Measurements from ENCODE around the gene MAD1L1. TPM values are rescaled to one million over a fixed set of nuclear protein-coding genes. Genes with fewer than 3 reads are reported as not detected.
"Not testable (repeated sequence)": the region's sequence is repeated elsewhere in the genome, so short reads cannot be mapped to it uniquely, and the experiment has no call there.

Gene MAD1L1
- total RNA-seq, 1 donor from 2014 or later = 32.7 TPM

DNA sequence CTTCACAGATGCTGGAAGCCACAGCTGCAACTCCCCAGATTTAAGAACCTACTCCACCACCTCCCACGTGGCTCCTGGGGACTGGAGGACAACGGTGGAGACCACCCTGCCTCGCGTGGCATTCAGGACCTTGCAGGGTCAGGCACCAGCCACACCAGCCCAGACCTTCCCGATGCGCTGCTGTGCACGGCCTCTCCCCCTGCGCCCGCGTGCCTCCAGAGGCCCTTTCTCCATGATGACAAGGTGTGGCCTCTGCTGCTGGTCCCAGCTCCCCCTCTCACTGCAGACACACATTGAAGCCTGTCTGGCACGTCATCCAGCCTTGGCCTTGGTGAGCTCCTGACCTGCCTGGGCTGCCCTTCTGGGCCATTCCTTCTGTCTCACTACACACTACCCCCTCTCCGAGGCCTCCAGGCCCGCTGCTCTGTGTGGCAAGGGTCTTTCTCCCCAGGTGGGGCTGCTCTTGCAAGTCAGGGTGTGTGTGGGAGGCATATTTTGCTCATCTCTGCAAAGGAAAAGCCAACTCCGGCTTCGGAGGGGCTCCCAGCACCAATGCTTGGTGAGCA, 254.8 kb downstream of the MAD1L1 start:
- Mint-ChIP-seq H3K4me3 (ENCODE audit: unreplicated experiment) (no peak overlapping the region), H3K9me3 (ENCODE audit: unreplicated experiment) (no peaks in the 10 kb centered on the region), H3K27me3 (ENCODE audit: unreplicated experiment) (no peaks in the 10 kb centered on the region), H3K27ac (ENCODE audit: unreplicated experiment) (no peak overlapping the region), H3K4me1 (ENCODE audit: unreplicated experiment) (no peaks in the 10 kb centered on the region), H3K36me3 (ENCODE audit: unreplicated experiment) (peaks cover 10% of the 10 kb centered on the region)
- TF ChIP-seq, protein P1, sequence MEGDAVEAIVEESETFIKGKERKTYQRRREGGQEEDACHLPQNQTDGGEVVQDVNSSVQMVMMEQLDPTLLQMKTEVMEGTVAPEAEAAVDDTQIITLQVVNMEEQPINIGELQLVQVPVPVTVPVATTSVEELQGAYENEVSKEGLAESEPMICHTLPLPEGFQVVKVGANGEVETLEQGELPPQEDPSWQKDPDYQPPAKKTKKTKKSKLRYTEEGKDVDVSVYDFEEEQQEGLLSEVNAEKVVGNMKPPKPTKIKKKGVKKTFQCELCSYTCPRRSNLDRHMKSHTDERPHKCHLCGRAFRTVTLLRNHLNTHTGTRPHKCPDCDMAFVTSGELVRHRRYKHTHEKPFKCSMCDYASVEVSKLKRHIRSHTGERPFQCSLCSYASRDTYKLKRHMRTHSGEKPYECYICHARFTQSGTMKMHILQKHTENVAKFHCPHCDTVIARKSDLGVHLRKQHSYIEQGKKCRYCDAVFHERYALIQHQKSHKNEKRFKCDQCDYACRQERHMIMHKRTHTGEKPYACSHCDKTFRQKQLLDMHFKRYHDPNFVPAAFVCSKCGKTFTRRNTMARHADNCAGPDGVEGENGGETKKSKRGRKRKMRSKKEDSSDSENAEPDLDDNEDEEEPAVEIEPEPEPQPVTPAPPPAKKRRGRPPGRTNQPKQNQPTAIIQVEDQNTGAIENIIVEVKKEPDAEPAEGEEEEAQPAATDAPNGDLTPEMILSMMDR (IDR thresholded peaks at IDR 0.05) = no peak
- no peak for DNase-seq (ENCODE audit: extremely low spot score, unreplicated experiment)

DNA sequence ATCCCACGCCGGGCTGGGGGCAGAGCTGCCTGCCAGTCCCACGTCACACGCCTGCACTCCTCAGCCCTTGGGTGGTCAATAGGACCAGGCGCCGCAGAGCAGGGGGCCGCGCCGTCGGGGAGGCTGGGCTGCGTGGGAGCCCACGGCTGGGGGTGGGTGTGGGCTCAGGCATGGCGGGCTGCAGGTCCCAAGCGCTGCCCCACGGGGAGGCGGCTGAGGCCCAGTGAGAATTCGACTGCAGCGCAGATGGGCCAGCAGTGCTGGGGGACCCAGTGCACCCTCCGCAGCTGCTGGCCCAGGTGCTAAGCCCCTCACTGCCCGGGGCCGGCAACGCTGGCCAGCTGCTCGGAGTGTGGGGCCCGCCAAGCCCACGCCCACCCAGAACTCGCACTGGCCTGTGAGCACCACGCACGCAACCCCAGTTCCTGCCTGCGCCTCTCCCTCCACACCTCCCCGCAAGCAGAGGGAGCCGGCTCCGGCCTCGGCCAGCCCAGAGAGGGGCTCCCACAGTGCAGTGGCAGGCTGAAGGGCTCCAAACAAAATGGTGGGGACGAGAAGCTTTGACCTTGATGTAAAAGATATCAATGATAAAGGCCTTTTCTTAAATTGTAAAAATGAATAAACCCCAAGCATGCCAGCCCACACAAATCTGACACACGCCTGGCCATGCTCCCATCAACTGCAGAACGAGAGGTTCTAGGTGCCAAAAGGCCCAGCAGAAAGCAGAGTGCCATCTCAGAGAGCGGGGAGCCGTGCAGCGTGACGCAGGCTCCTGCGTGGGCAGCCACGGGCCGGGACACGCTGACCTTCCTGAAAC, 255.5 kb downstream of the MAD1L1 start:
- Mint-ChIP-seq H3K9me3 (ENCODE audit: unreplicated experiment) (no peaks in the 10 kb centered on the region), H3K4me1 (ENCODE audit: unreplicated experiment) (no peaks in the 10 kb centered on the region), H3K36me3 (ENCODE audit: unreplicated experiment) (peaks cover 10% of the 10 kb centered on the region), H3K4me3 (ENCODE audit: unreplicated experiment) (no peak overlapping the region), H3K27me3 (ENCODE audit: unreplicated experiment) (no peaks in the 10 kb centered on the region), H3K27ac (ENCODE audit: unreplicated experiment) (no peak overlapping the region)
- TF ChIP-seq, protein P1 (IDR thresholded peaks at IDR 0.05) = no peak
- no peak for DNase-seq (ENCODE audit: extremely low spot score, unreplicated experiment)

DNA sequence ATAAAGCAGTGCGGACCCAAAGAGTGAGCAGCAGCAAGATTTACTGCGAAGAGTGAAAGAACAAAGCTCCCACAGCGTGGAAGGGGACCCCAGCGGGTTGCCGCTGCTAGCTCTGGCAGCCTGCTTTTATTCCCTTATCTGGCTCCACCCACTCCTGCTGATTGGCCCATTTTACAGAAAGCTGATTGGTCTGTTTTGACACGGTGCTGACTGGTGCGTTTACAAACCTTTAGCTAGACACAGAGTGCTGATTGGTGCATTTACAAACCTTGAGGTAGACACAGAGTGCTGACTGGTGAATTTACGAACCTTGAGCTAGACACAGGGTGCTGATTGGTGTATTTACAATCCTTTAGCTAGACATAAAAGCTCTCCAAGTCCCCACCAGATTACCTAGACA, 256.2 kb downstream of the MAD1L1 start:
- not testable (repeated sequence) for H3K9me3 Mint-ChIP-seq (ENCODE audit: unreplicated experiment); DNase-seq (ENCODE audit: extremely low spot score, unreplicated experiment); H3K27me3 Mint-ChIP-seq (ENCODE audit: unreplicated experiment); H3K4me3 Mint-ChIP-seq (ENCODE audit: unreplicated experiment); H3K4me1 Mint-ChIP-seq (ENCODE audit: unreplicated experiment); H3K27ac Mint-ChIP-seq (ENCODE audit: unreplicated experiment)
- peaks cover 12% of the 10 kb centered on the region for H3K36me3 Mint-ChIP-seq (ENCODE audit: unreplicated experiment)

DNA sequence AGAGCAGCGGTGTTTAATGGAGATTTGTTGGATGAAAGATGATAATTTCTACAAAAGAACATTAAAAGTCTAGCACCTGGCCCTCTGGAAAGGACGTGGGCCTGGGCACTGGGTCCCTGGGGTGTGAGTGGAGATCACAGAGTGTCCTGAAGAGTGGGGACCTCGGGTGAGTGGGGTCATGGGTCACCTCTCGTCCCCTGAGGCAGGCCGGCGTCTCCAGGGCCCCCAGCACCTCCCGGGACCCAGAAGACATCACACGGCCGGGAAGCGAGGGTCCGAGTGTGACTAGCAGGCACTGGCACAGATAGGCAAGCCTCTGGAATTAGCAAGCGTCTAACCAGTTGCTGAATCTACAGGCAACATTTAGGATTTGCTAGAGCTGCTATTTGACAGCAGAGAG, 257.2 kb downstream of the MAD1L1 start:
- TF ChIP-seq, protein P1 (IDR thresholded peaks at IDR 0.05) = no peak
- Mint-ChIP-seq H3K4me1 (ENCODE audit: unreplicated experiment) (no peaks in the 10 kb centered on the region), H3K4me3 (ENCODE audit: unreplicated experiment) (no peak overlapping the region), H3K27me3 (ENCODE audit: unreplicated experiment) (no peaks in the 10 kb centered on the region), H3K36me3 (ENCODE audit: unreplicated experiment) (peaks cover 12% of the 10 kb centered on the region), H3K27ac (ENCODE audit: unreplicated experiment) (no peak overlapping the region), H3K9me3 (ENCODE audit: unreplicated experiment) (no peaks in the 10 kb centered on the region)
- no peak for DNase-seq (ENCODE audit: extremely low spot score, unreplicated experiment)

DNA sequence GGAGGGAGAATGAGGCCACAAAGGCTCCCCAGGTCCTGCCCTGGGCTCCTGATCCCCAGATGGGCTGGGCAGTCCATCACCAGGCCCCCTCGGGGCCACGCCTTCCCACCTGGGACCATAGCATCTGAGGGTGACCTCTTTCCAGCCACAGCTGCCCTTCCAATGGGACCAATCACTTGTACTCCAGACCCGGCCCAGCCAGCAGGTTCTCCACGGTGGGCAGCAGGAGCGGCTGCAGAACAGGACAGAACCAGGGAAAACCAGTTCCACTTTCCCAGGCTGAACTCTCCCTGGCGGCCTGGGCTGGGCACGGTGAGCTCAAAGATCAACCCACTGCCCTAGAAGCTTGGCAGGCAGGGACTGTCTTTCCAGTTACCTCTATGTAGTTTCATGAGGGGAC, 257.6 kb downstream of the MAD1L1 start:
- Mint-ChIP-seq H3K27me3 (ENCODE audit: unreplicated experiment) (no peaks in the 10 kb centered on the region), H3K9me3 (ENCODE audit: unreplicated experiment) (no peaks in the 10 kb centered on the region), H3K36me3 (ENCODE audit: unreplicated experiment) (peaks cover 12% of the 10 kb centered on the region), H3K27ac (ENCODE audit: unreplicated experiment) (no peak overlapping the region), H3K4me3 (ENCODE audit: unreplicated experiment) (no peak overlapping the region), H3K4me1 (ENCODE audit: unreplicated experiment) (no peaks in the 10 kb centered on the region)
- DNase-seq (ENCODE audit: extremely low spot score, unreplicated experiment) = no peak
- TF ChIP-seq, protein P1 (IDR thresholded peaks at IDR 0.05) = no peak

All from osteocyte (in vitro differentiated cells).